Right lobe of liver (tissue), 4 donors: ENCODE data around the gene TLCD1.

Experiments used
- CTCF ChIP-seq, 4 donors: fragments of 200-600 bp in 3 of 4; fragments of 450-650 bp in 1 of 4; IDR thresholded peaks; one replicate each; pipeline versions ENCODE4 v1.5.1 to v1.8.0; 2016 to 2022; ENCODE audit warnings: antibody characterized with exemption in 4 of 4, mild to moderate bottlenecking in 2 of 4
- POLR2A ChIP-seq: fragments of 450-650 bp; IDR thresholded peaks from one replicate; pipeline ENCODE4 v1.6.1; 2017; ENCODE audit warnings: antibody characterized with exemption, mild to moderate bottlenecking
- donor health status: DM: no; HTN: no; CAD: no.
- donor health status: DM: no; HTN: no; CAD: no.
- donor health status: DM: no; HTN: yes; CAD: no.

- TF ChIP-seq CTCF (IDR thresholded peaks at IDR 0.05) (no peak), POLR2A (no peak)
Measured at GRCh38 chr17:28763137-28763799, 37.2 kb upstream of the TLCD1 start.
